GM12878 (cell line): ENCODE results near the gene CD200R1L. TPM values are rescaled to one million over a fixed set of nuclear protein-coding genes. Genes with fewer than 3 reads are reported as not detected.

ENCODE experiments used
- ATAC-seq: fragments of 200-7000 bp; cut with Tn5 transposase; 3 replicates; pipeline ENCODE4 v1.9.1; 2020; ENCODE audit warnings: mild to moderate bottlenecking, moderate library complexity
- BruUV-seq: library from RNA; stranded (reverse); fragments of 400-500 nt; replicated peaks from 2 replicates; lab custom pipeline; 2021; lab: Mats Ljungman, UMichigan
- CTCF ChIA-PET: fragments of 300-600 bp; sonication (Branson Sonifier 250); formaldehyde crosslinking; extraction: SDS; loops from one replicate; lab custom pipeline; 2021; ENCODE audit warnings: inconsistent platforms; lab: Yijun Ruan, JAX
- POLR2A ChIA-PET: fragments of 350-600 bp; formaldehyde crosslinking; extraction: SDS; loops from one replicate; lab custom pipeline; 2021; ENCODE audit warnings: inconsistent platforms; lab: Charles Lee
- RAD21 ChIA-PET: fragments of 300-600 bp; sonication (Branson Sonifier 250); formaldehyde crosslinking; loops from one replicate; lab custom pipeline; 2023; ENCODE audit warnings: antibody characterized with exemption; ENCODE audit not compliant: unreplicated experiment; lab: Charles Lee
- SMC1A ChIA-PET: fragments of 300-600 bp; sonication (Branson Sonifier 250); formaldehyde crosslinking; loops from one replicate; lab custom pipeline; 2023; ENCODE audit not compliant: unreplicated experiment, uncharacterized antibody; lab: Charles Lee
- DNase-seq: peaks from one replicate; pipeline ENCODE4 v3.0.0-alpha.2; 2011; ENCODE audit warnings: low read depth, low spot score
- FAIRE-seq: peaks from 3 replicates; lab custom pipeline; 2011; peaks lifted over from hg19 to GRCh38; lab: Jason Lieb, UNC
- H2AFZ ChIP-seq: 2 replicates; pipeline ENCODE4 v1.6.0; 2011; ENCODE audit warnings: low read depth, low read length, control low read depth; ENCODE audit not compliant: control insufficient read depth
- H3K27ac ChIP-seq: 2 replicates; pipeline ENCODE4 v1.5.1; 2011; ENCODE audit warnings: control low read depth; ENCODE audit not compliant: control insufficient read depth, insufficient read depth
- H3K27me3 ChIP-seq, 2 experiments: replicated peaks in 1 of 2; 2 replicates each; pipeline versions ENCODE4 v1.6.0 to v1.6.1; 2011; ENCODE audit warnings: low read length in 1 of 2; ENCODE audit not compliant: control insufficient read depth in 2 of 2, insufficient read depth in 2 of 2
- H3K36me3 ChIP-seq, 2 experiments: 2 replicates each; pipeline ENCODE4 v1.5.1; 2011; ENCODE audit warnings: low read length in 1 of 2; ENCODE audit not compliant: control insufficient read depth in 2 of 2, insufficient read depth in 2 of 2
- H3K4me1 ChIP-seq: 2 replicates; pipeline ENCODE4 v1.6.1; 2011; ENCODE audit warnings: mild to moderate bottlenecking, low read length, moderate library complexity, mixed read lengths; ENCODE audit not compliant: control insufficient read depth, insufficient read depth
- H3K4me2 ChIP-seq: 2 replicates; pipeline ENCODE4 v1.6.0; 2011; ENCODE audit warnings: control low read depth; ENCODE audit not compliant: control insufficient read depth, insufficient read depth
- H3K4me3 ChIP-seq: fragments of 200-600 bp; sonication (generic); 2 replicates; pipeline ENCODE4 v1.5.1; 2016
- H3K79me2 ChIP-seq: 2 replicates; pipeline ENCODE4 v1.6.0; 2011; ENCODE audit warnings: low read length; ENCODE audit not compliant: control insufficient read depth, insufficient read depth
- H3K9ac ChIP-seq: 2 replicates; pipeline ENCODE4 v1.8.0; 2011; ENCODE audit warnings: low read length, control low read depth, mixed read lengths; ENCODE audit not compliant: control insufficient read depth, insufficient read depth
- H3K9me3 ChIP-seq: replicated peaks from 3 replicates; pipeline ENCODE4 v1.5.1; 2011; ENCODE audit warnings: mild to moderate bottlenecking, low read length; ENCODE audit not compliant: control insufficient read depth, insufficient read depth
- H4K20me1 ChIP-seq: 2 replicates; pipeline ENCODE4 v1.6.0; 2011; ENCODE audit not compliant: control insufficient read depth, insufficient read depth
- BMI1 ChIP-seq: fragments of 450-650 bp; IDR thresholded peaks from 2 replicates; pipeline ENCODE4 v1.6.1; 2016; ENCODE audit warnings: mild to moderate bottlenecking, moderate library complexity, borderline replicate concordance
- FOS ChIP-seq: IDR thresholded peaks from 3 replicates; pipeline ENCODE4 v1.6.1; 2011; ENCODE audit warnings: borderline replicate concordance; ENCODE audit not compliant: insufficient read length; ENCODE audit errors: extremely low read depth
- HDAC2 ChIP-seq: fragments of 200-600 bp; sonication (generic); IDR thresholded peaks from 2 replicates; pipeline ENCODE4 v1.6.1; 2017
- IRF3 ChIP-seq: fragments of 450-650 bp; IDR thresholded peaks from 2 replicates; pipeline ENCODE4 v1.6.1; 2014; ENCODE audit warnings: mild to moderate bottlenecking
- LARP7 ChIP-seq: fragments of 450-650 bp; IDR thresholded peaks from 2 replicates; pipeline ENCODE4 v1.6.1; 2017; ENCODE audit warnings: mild to moderate bottlenecking
- MLLT1 ChIP-seq: fragments of 450-650 bp; IDR thresholded peaks from 2 replicates; pipeline ENCODE4 v1.6.1; 2016; ENCODE audit warnings: mild to moderate bottlenecking
- REST ChIP-seq: IDR thresholded peaks from 2 replicates; pipeline ENCODE4 v1.6.1; 2012; ENCODE audit warnings: mild to moderate bottlenecking, low read depth, low read length
- RUNX3 ChIP-seq: IDR thresholded peaks from 2 replicates; pipeline ENCODE4 v1.6.1; 2012; ENCODE audit warnings: low read length, inconsistent platforms
- SKIL ChIP-seq: fragments of 450-650 bp; IDR thresholded peaks from 2 replicates; pipeline ENCODE4 v1.6.1; 2017; ENCODE audit warnings: mild to moderate bottlenecking, low read depth, inconsistent platforms; ENCODE audit not compliant: poor library complexity, severe bottlenecking
- YBX1 ChIP-seq: fragments of 450-650 bp; IDR thresholded peaks from 2 replicates; pipeline ENCODE4 v1.6.1; 2016; ENCODE audit warnings: antibody characterized with exemption
- WGBS: methylation state at CpG from one replicate; pipeline ENCODE4 v1.1.6; 2016; ENCODE audit warnings: low lambda C conversion rate; ENCODE audit not compliant: insufficient replicate concordance, insufficient coverage; ENCODE audit errors: missing lambda C conversion rate; 5-methylcytosine and 5-hydroxymethylcytosine counted together
- in situ Hi-C: fragments of 300-500 bp; cut with MboI; formaldehyde crosslinking; loops from 9 replicates; pipeline ENCODE4 v1.14.3; 2018; ENCODE audit warnings: mixed read lengths
- intact Hi-C: fragments of 100-400 bp; cut with micrococcal nuclease; formaldehyde crosslinking; loops from one replicate; pipeline ENCODE4 v1.14.2; 2022; ENCODE audit not compliant: unreplicated experiment
- polyA plus RNA-seq, 11 experiments: library from polyadenylated mRNA; depleted of rRNA in 4 of 11; unstranded in 6 of 11; stranded (reverse) in 5 of 11; fragments of >200 nt; fragmentation: Nextera tagmentation in 4 of 11; fragmentation: Illumina TruSeq in 1 of 11; extraction: Ambion mirVana in 4 of 11; extraction: Trizol in 1 of 11; gene quantifications; 1 replicate in 1 of 11; 2 replicates in 10 of 11; pipeline versions ENCODE4 v1.2.1 to v1.2.3, GENCODE V29; 2011 to 2016; ENCODE audit warnings: inconsistent platforms in 2 of 11, missing spikeins in 2 of 11, low read depth in 1 of 11
- total RNA-seq, 4 experiments: library from RNA; depleted of rRNA in 3 of 4; stranded (reverse); fragments of >200 nt in 3 of 4; fragmentation: Illumina TruSeq in 1 of 4; extraction: Trizol in 1 of 4; gene quantifications; 2 replicates each; pipeline versions ENCODE4 v1.2.1 to v1.2.3, GENCODE V29; 2013 to 2021
- TF ChIP-seq, protein P1 (sequence below): IDR thresholded peaks from 2 replicates; pipeline ENCODE4 v1.6.1; 2011; ENCODE audit warnings: borderline replicate concordance, low read depth, mild to moderate bottlenecking, moderate library complexity, low read length; ENCODE audit not compliant: insufficient read depth, poor library complexity, severe bottlenecking

Gene CD200R1L
- total and polyA plus RNA-seq, 10 of the 15 experiments (the other 5 are each of a cell fraction or from before 2014, with no cell fraction given) = 0.41 TPM; not detected in 9

- TF ChIP-seq REST (no peak), LARP7 (no peak)
These were observed 60.6 kb downstream of the CD200R1L start (continued) for GRCh38 chr3:112786002-112786590.

GRCh38 chr3:112785321-112786001, 61.2 kb downstream of the CD200R1L start:
- in situ Hi-C loops = no loop called here
- TF ChIP-seq SKIL (no peak), YBX1 (no peak), MLLT1 (no peak), BMI1 (no peak), FOS (no peak), HDAC2 (no peak), IRF3 (no peak), RUNX3 (no peak)
- TF ChIP-seq, protein P1, sequence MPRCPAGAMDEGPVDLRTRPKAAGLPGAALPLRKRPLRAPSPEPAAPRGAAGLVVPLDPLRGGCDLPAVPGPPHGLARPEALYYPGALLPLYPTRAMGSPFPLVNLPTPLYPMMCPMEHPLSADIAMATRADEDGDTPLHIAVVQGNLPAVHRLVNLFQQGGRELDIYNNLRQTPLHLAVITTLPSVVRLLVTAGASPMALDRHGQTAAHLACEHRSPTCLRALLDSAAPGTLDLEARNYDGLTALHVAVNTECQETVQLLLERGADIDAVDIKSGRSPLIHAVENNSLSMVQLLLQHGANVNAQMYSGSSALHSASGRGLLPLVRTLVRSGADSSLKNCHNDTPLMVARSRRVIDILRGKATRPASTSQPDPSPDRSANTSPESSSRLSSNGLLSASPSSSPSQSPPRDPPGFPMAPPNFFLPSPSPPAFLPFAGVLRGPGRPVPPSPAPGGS = no peak

More at GRCh38 chr3:112785321-112786001, 61.2 kb downstream of the CD200R1L start:
- H3K9ac ChIP-seq = no peak overlapping the region
- no peaks in the 10 kb centered on the region for H3K4me1 ChIP-seq
- no TSS peak for BruUV-seq
- no peak overlapping the region for H3K27ac ChIP-seq
- H3K36me3 ChIP-seq = no peaks in the 10 kb centered on the region
- ChIA-PET POLR2A (no interaction called here), SMC1A (interaction anchor here (1.1 to 2.1 kb wide), 5 partner anchors 10 to 35 kb away, joined by 3 to 6 read pairs (median 3); no protein-coding TSS in a partner anchor), RAD21 (no interaction called here), CTCF (interaction anchor here (0.6 to 1.8 kb wide), 4 partner anchors 14 to 154 kb away, joined by 3 to 4 read pairs (median 4); no protein-coding TSS in a partner anchor)
- intact Hi-C loops = no loop called here
- no peaks in the 10 kb centered on the region for H3K27me3 ChIP-seq
- no peak overlapping the region for H3K4me3 ChIP-seq
- FAIRE-seq (no peak), DNase-seq (no peak), ATAC-seq (no peak)
- H3K4me2 ChIP-seq = no peak overlapping the region
- no peak overlapping the region for H2AFZ ChIP-seq
- H4K20me1 ChIP-seq = no peaks in the 10 kb centered on the region
- no peaks in the 10 kb centered on the region for H3K79me2 ChIP-seq
- no peaks in the 10 kb centered on the region; the same call in 2 of the 3 replicates for H3K9me3 ChIP-seq
- WGBS = 49% methylated on average over 9 of the region's 9 CpGs
